HT-29 (cell line): ENCODE results near the gene RAB11A. TPM values are rescaled to one million over a fixed set of nuclear protein-coding genes. Genes with fewer than 3 reads are reported as not detected.

Experiments
- DNase-seq: peaks from one replicate; pipeline ENCODE4 v3.0.0-alpha.2; 2015; ENCODE audit warnings: low spot score
- small RNA-seq: library from RNA; depleted of rRNA; stranded (forward); fragments of <200 nt; gene quantifications from one replicate; pipeline ENCODE3, GENCODE V24; 2014
- total RNA-seq: library from RNA; depleted of rRNA; stranded (reverse); fragments of >200 nt; shearing (Covaris generic); gene quantifications from 2 replicates; pipeline ENCODE4 v1.2.3, GENCODE V29; 2014; rRNA removed

The RAB11A gene
- total RNA-seq, 1 experiment from 2014 or later: 233 TPM

GRCh38 chr15:65937476-65937875 lies 68.2 kb downstream of the RAB11A start:
- no peak for DNase-seq

GRCh38 chr15:65938604-65939003 lies 69.3 kb downstream of the RAB11A start:
- no peak for DNase-seq

DNA sequence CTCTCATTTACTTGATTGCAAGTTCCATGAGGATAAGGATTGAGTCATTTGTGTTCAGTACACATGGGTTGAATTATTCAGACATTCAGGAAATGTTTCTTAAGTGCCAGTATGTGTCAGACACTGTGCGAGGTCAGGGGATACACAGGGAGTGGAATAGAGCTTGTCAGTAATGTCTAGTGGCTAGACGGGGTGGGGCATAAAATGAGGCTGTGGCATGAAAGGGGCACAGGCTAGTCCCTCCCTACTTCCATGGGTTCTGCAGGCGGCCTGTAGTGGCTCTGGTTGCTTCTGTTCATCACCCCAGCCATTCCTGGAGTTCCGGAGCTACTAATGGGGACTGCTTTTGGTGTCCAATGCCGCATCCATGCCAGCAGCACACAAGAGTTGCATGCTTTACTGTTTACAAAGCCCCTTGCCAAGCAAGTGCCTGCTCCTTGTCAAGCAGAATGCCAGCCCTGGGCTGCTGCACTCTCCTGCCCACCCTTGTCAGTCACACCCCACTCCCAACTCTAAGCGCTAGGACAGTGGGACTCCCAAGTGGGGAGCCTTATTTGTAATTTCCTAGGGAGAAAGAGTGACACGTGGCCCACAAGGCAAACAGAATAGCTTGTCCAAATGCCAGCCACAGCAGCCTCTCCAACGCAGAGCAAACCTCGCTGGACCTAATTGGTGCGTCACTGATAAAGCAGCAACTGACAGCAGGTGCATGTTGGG lies 70.8 kb downstream of the RAB11A start:
- DNase-seq: peak; percentile 17

- peak; percentile 47 for DNase-seq
These were observed 71.3 kb downstream of the RAB11A start for GRCh38 chr15:65940618-65940909.

Small RNA genes lying within 50 kb of the gene (small RNA-seq; reads per million reads assigned to genes)
- not detected for gene RF00026

Other genes starting within 250 kb of the RAB11A start
- gene SLC24A1, start 247.6 kb upstream of the RAB11A start, total RNA-seq: 4.0 and 5.1 TPM in 2 replicates
- 9.0 and 9.7 TPM in 2 replicates for gene DENND4A, start 77.2 kb upstream of the RAB11A start, total RNA-seq